Measurements from ENCODE around the gene LRRC74A. TPM values are rescaled to one million over a fixed set of nuclear protein-coding genes. Genes with fewer than 3 reads are reported as not detected.

LRRC74A gene
- total and polyA plus RNA-seq, 10 of the 15 experiments (the other 5 are each of a cell fraction or from before 2014, with no cell fraction given), result not detected

DNA sequence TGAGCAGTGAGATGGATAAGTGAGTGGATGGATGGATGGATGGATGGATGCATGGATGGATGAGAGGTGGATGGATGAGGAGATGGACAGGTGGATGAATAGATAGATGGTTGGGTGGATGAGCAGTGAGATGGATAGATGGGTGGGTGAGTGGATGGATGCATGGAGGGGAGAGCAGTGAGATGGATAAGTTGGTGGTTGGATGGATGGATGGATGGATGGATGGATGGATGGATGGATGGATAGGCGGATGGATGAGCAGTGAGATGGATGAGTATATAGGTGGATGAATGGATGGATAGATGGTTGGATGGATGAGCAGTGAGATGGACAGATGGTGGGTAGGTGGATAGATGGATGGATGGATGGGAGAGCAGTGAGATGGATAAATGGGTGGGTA lies 30.6 kb downstream of the LRRC74A start (continued):
- TF ChIP-seq, protein P1, sequence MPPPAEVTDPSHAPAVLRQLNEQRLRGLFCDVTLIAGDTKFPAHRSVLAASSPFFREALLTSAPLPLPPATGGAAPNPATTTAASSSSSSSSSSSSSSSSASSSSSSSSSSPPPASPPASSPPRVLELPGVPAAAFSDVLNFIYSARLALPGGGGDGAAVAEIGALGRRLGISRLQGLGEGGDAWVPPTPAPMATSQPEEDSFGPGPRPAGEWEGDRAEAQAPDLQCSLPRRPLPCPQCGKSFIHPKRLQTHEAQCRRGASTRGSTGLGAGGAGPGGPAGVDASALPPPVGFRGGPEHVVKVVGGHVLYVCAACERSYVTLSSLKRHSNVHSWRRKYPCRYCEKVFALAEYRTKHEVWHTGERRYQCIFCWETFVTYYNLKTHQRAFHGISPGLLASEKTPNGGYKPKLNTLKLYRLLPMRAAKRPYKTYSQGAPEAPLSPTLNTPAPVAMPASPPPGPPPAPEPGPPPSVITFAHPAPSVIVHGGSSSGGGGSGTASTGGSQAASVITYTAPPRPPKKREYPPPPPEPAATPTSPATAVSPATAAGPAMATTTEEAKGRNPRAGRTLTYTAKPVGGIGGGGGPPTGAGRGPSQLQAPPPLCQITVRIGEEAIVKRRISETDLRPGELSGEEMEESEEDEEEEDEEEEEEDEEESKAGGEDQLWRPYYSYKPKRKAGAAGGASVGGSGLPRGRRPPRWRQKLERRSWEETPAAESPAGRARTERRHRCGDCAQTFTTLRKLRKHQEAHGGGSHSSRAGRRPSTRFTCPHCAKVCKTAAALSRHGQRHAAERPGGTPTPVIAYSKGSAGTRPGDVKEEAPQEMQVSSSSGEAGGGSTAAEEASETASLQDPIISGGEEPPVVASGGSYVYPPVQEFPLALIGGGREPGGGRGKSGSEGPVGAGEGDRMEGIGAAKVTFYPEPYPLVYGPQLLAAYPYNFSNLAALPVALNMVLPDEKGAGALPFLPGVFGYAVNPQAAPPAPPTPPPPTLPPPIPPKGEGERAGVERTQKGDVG (CRISPR knock-in tag; IDR thresholded peaks at IDR 0.05), result no peak
- TF ChIP-seq PAX8 (IDR thresholded peaks at IDR 0.05) (no peak), NR2C1 (IDR thresholded peaks at IDR 0.05) (no peak), SMARCA5 (IDR thresholded peaks at IDR 0.05) (no peak), RAD51 (IDR thresholded peaks at IDR 0.05) (no peak), CEBPB (IDR thresholded peaks at IDR 0.05; ENCODE audit: borderline replicate concordance in 1 of 2, low read depth in 2 of 2, low read length in 2 of 2) (no peak)
- TF ChIP-seq, protein P2, sequence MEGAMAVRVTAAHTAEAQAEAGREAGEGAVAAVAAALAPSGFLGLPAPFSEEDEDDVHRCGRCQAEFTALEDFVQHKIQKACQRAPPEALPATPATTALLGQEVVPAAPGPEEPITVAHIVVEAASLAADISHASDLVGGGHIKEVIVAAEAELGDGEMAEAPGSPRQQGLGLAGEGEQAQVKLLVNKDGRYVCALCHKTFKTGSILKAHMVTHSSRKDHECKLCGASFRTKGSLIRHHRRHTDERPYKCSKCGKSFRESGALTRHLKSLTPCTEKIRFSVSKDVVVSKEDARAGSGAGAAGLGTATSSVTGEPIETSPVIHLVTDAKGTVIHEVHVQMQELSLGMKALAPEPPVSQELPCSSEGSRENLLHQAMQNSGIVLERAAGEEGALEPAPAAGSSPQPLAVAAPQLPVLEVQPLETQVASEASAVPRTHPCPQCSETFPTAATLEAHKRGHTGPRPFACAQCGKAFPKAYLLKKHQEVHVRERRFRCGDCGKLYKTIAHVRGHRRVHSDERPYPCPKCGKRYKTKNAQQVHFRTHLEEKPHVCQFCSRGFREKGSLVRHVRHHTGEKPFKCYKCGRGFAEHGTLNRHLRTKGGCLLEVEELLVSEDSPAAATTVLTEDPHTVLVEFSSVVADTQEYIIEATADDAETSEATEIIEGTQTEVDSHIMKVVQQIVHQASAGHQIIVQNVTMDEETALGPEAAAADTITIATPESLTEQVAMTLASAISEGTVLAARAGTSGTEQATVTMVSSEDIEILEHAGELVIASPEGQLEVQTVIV (IDR thresholded peaks at IDR 0.05; ENCODE audit: borderline replicate concordance, partially characterized antibody), result no peak
- TF ChIP-seq, protein P3, sequence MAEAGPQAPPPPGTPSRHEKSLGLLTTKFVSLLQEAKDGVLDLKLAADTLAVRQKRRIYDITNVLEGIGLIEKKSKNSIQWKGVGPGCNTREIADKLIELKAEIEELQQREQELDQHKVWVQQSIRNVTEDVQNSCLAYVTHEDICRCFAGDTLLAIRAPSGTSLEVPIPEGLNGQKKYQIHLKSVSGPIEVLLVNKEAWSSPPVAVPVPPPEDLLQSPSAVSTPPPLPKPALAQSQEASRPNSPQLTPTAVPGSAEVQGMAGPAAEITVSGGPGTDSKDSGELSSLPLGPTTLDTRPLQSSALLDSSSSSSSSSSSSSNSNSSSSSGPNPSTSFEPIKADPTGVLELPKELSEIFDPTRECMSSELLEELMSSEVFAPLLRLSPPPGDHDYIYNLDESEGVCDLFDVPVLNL (IDR thresholded peaks at IDR 0.05; ENCODE audit: low read depth, low read length), result no peak
- TF ChIP-seq, protein P4, sequence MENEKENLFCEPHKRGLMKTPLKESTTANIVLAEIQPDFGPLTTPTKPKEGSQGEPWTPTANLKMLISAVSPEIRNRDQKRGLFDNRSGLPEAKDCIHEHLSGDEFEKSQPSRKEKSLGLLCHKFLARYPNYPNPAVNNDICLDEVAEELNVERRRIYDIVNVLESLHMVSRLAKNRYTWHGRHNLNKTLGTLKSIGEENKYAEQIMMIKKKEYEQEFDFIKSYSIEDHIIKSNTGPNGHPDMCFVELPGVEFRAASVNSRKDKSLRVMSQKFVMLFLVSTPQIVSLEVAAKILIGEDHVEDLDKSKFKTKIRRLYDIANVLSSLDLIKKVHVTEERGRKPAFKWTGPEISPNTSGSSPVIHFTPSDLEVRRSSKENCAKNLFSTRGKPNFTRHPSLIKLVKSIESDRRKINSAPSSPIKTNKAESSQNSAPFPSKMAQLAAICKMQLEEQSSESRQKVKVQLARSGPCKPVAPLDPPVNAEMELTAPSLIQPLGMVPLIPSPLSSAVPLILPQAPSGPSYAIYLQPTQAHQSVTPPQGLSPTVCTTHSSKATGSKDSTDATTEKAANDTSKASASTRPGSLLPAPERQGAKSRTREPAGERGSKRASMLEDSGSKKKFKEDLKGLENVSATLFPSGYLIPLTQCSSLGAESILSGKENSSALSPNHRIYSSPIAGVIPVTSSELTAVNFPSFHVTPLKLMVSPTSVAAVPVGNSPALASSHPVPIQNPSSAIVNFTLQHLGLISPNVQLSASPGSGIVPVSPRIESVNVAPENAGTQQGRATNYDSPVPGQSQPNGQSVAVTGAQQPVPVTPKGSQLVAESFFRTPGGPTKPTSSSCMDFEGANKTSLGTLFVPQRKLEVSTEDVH (IDR thresholded peaks at IDR 0.05; ENCODE audit: low read depth, partially characterized antibody), result no peak
